H1 (cell line): ENCODE data around the gene RSF1. TPM values are rescaled to one million over a fixed set of nuclear protein-coding genes. Genes with fewer than 3 reads are reported as not detected.

ENCODE experiments used
- CTCF ChIA-PET: fragments of 300-600 bp; sonication (Branson Sonifier 250); formaldehyde crosslinking; loops from one replicate; lab custom pipeline; 2021; ENCODE audit not compliant: partially characterized antibody; lab: Charles Lee
- POLR2A ChIA-PET: fragments of 300-600 bp; sonication (Branson Sonifier 250); formaldehyde crosslinking; loops from one replicate; lab custom pipeline; 2021; ENCODE audit warnings: inconsistent platforms; ENCODE audit not compliant: partially characterized antibody; lab: Charles Lee
- DNase-seq, 2 experiments: peaks; one replicate each; pipeline versions ENCODE4 v3.0.0 to v3.0.0-alpha.2; 2010 to 2022; ENCODE audit warnings: low spot score in 2 of 2, low read depth in 1 of 2, mixed read lengths in 1 of 2
- FAIRE-seq: peaks from 2 replicates; lab custom pipeline; 2011; peaks lifted over from hg19 to GRCh38; lab: Jason Lieb, UNC
- H2AFZ ChIP-seq: 2 replicates; pipeline ENCODE4 v1.8.1; 2012; ENCODE audit warnings: low read length, inconsistent platforms
- H2AK5ac ChIP-seq: 2 replicates; pipeline ENCODE4 v1.6.1; 2013; ENCODE audit warnings: low read depth, low read length
- H2BK120ac ChIP-seq: replicated peaks from 2 replicates; pipeline ENCODE3; 2013; ENCODE audit warnings: low read depth, low read length, inconsistent platforms
- H2BK12ac ChIP-seq: 2 replicates; pipeline ENCODE4 v1.6.1; 2013; ENCODE audit warnings: low read depth, low read length
- H2BK15ac ChIP-seq: 2 replicates; pipeline ENCODE4 v1.6.1; 2013; ENCODE audit warnings: low read length
- H2BK20ac ChIP-seq: 2 replicates; pipeline ENCODE4 v1.6.1; 2013; ENCODE audit warnings: low read length
- H2BK5ac ChIP-seq: 2 replicates; pipeline ENCODE4 v1.6.1; 2013; ENCODE audit warnings: low read depth, low read length
- H3K14ac ChIP-seq: 2 replicates; pipeline ENCODE4 v1.6.1; 2013; ENCODE audit warnings: inconsistent platforms; ENCODE audit not compliant: insufficient read length
- H3K18ac ChIP-seq: 2 replicates; pipeline ENCODE4 v1.6.1; 2013; ENCODE audit warnings: low read length; ENCODE audit errors: extremely low read depth
- H3K23ac ChIP-seq: 2 replicates; pipeline ENCODE4 v1.6.1; 2013; ENCODE audit warnings: inconsistent platforms; ENCODE audit not compliant: insufficient read length
- H3K23me2 ChIP-seq: 2 replicates; pipeline ENCODE4 v1.6.1; 2013; ENCODE audit warnings: low read depth, low read length
- H3K27ac ChIP-seq: 2 replicates; pipeline ENCODE4 v1.6.1; 2011; ENCODE audit warnings: low read depth, low read length, inconsistent platforms
- H3K27me3 ChIP-seq, 4 experiments: replicated peaks in 1 of 4; 1 replicate in 1 of 4; 2 replicates in 3 of 4; pipeline versions ENCODE4 v1.6.1 to v1.8.1; 2011 to 2013; ENCODE audit warnings: low read length in 3 of 4, mild to moderate bottlenecking in 3 of 4, inconsistent platforms in 2 of 4, mixed read lengths in 2 of 4, moderate library complexity in 1 of 4; ENCODE audit not compliant: control insufficient read depth in 3 of 4, insufficient read depth in 3 of 4; ENCODE audit errors: extremely low read depth in 1 of 4
- H3K36me3 ChIP-seq, 4 experiments: 2 replicates each; pipeline versions ENCODE4 v1.6.1 to v1.8.1; 2011 to 2013; ENCODE audit warnings: mild to moderate bottlenecking in 4 of 4, low read length in 3 of 4, moderate library complexity in 2 of 4, control low read depth in 1 of 4, inconsistent platforms in 1 of 4; ENCODE audit not compliant: insufficient read depth in 4 of 4, control insufficient read depth in 2 of 4
- H3K4ac ChIP-seq: replicated peaks from 2 replicates; pipeline ENCODE3; 2013; ENCODE audit warnings: low read length, low read depth, mixed read lengths, inconsistent platforms; ENCODE audit not compliant: insufficient read length
- H3K4me1 ChIP-seq, 4 experiments: replicated peaks in 1 of 4; 1 replicate in 1 of 4; 2 replicates in 3 of 4; pipeline versions ENCODE4 v1.6.1 to v1.8.1; 2011 to 2013; ENCODE audit warnings: low read length in 3 of 4, inconsistent platforms in 2 of 4, mixed read lengths in 1 of 4; ENCODE audit not compliant: insufficient read depth in 4 of 4, control insufficient read depth in 3 of 4
- H3K4me2 ChIP-seq, 2 experiments: 2 replicates each; pipeline versions ENCODE4 v1.6.1 to v1.8.1; 2011 to 2013; ENCODE audit warnings: low read depth in 2 of 2, low read length in 2 of 2, control low read depth in 1 of 2, inconsistent platforms in 1 of 2, mild to moderate bottlenecking in 1 of 2; ENCODE audit not compliant: insufficient read depth in 1 of 2
- H3K4me3 ChIP-seq, 4 experiments: fragments of 200-600, 300-600 bp in 1 of 4; sonication (generic), shearing (Covaris generic), sonication (Bioruptor Twin) in 1 of 4; 2 replicates each; pipeline versions ENCODE4 v1.5.1 to v1.8.1; 2011 to 2016; ENCODE audit warnings: low read length in 4 of 4, low read depth in 3 of 4, control low read depth in 2 of 4, inconsistent platforms in 2 of 4, mild to moderate bottlenecking in 2 of 4, mixed read lengths in 1 of 4, moderate library complexity in 1 of 4; ENCODE audit not compliant: insufficient read depth in 2 of 4; ENCODE audit errors: extremely low read depth in 1 of 4
- H3K56ac ChIP-seq: replicated peaks from 2 replicates; pipeline ENCODE3; 2013; ENCODE audit warnings: low read depth, mild to moderate bottlenecking, mixed read lengths, low read length, inconsistent platforms; ENCODE audit not compliant: insufficient read length
- H3K79me1 ChIP-seq: 2 replicates; pipeline ENCODE4 v1.6.1; 2013; ENCODE audit warnings: low read depth, low read length, control low read depth
- H3K79me2 ChIP-seq, 2 experiments: 2 replicates each; pipeline versions ENCODE4 v1.6.1 to v1.8.1; 2012 to 2013; ENCODE audit warnings: low read length in 2 of 2, mild to moderate bottlenecking in 2 of 2, inconsistent platforms in 1 of 2; ENCODE audit not compliant: insufficient read depth in 2 of 2, control insufficient read depth in 1 of 2
- H3K9ac ChIP-seq, 4 experiments: replicated peaks in 1 of 4; 1 replicate in 1 of 4; 2 replicates in 3 of 4; pipeline versions ENCODE4 v1.6.1 to v1.8.1; 2011 to 2013; ENCODE audit warnings: low read depth in 3 of 4, low read length in 3 of 4, control low read depth in 2 of 4, mild to moderate bottlenecking in 2 of 4, moderate library complexity in 2 of 4, inconsistent platforms in 1 of 4; ENCODE audit errors: extremely low read depth in 1 of 4
- H3K9me3 ChIP-seq, 2 experiments: 2 replicates each; pipeline versions ENCODE4 v1.6.1 to v1.8.1; 2012 to 2013; ENCODE audit warnings: mild to moderate bottlenecking in 2 of 2, moderate library complexity in 2 of 2, control low read depth in 1 of 2, inconsistent platforms in 1 of 2, low read depth in 1 of 2, low read length in 1 of 2, mixed read lengths in 1 of 2; ENCODE audit not compliant: insufficient read depth in 2 of 2
- H4K20me1 ChIP-seq, 2 experiments: replicated peaks in 1 of 2; 2 replicates each; pipeline versions ENCODE3 to v1.8.1; 2011 to 2013; ENCODE audit warnings: inconsistent platforms in 2 of 2, low read length in 2 of 2, mild to moderate bottlenecking in 1 of 2; ENCODE audit not compliant: insufficient read depth in 2 of 2, control insufficient read depth in 1 of 2
- H4K5ac ChIP-seq: 2 replicates; pipeline ENCODE4 v1.6.1; 2013; ENCODE audit warnings: low read length, low read depth, mixed read lengths, inconsistent platforms; ENCODE audit not compliant: insufficient read length
- H4K8ac ChIP-seq: 2 replicates; pipeline ENCODE4 v1.8.0; 2013; ENCODE audit warnings: mild to moderate bottlenecking, moderate library complexity, low read length, inconsistent platforms; ENCODE audit not compliant: insufficient read depth; ENCODE audit errors: extremely low read depth
- H4K91ac ChIP-seq: replicated peaks from 2 replicates; pipeline ENCODE3; 2013; ENCODE audit warnings: low read length, mixed read lengths, inconsistent platforms; ENCODE audit not compliant: insufficient read length
- BRCA1 ChIP-seq: IDR thresholded peaks from 2 replicates; pipeline ENCODE4 v1.6.1; 2012; ENCODE audit warnings: low read depth, low read length, improper control_type of control experiment
- MAFK ChIP-seq: IDR thresholded peaks from 2 replicates; pipeline ENCODE4 v1.6.1; 2012; ENCODE audit warnings: low read depth, mild to moderate bottlenecking, improper control_type of control experiment, low read length
- WGBS, 2 experiments: shearing (Covaris generic) in 1 of 2; methylation state at CpG; one replicate each; pipeline versions ENCODE4 v1.1.6 to v1.1.7; 2013 to 2015; ENCODE audit warnings: low lambda C conversion rate in 2 of 2, mixed read lengths in 2 of 2, inconsistent platforms in 1 of 2, low coverage in 1 of 2, missing lambda C conversion rate in 1 of 2; ENCODE audit not compliant: insufficient replicate concordance in 2 of 2, insufficient coverage in 1 of 2, insufficient read length in 1 of 2; ENCODE audit errors: extremely low coverage in 1 of 2, missing lambda C conversion rate in 1 of 2; 5-methylcytosine and 5-hydroxymethylcytosine counted together
- polyA plus RNA-seq, 7 experiments: library from polyadenylated mRNA; depleted of rRNA in 3 of 7; stranded (reverse) in 5 of 7; unstranded in 2 of 7; fragments of >200 nt in 5 of 7; fragments of 200-250 nt in 2 of 7; gene quantifications; 1 replicate in 5 of 7; 2 replicates in 1 of 7; 4 replicates in 1 of 7; pipeline versions ENCODE4 v1.2.1 to v1.2.3, GENCODE V29; 2011 to 2013; ENCODE audit warnings: missing spikeins in 2 of 7, mixed read lengths in 2 of 7
- total RNA-seq: library from RNA; stranded (reverse); fragmentation: NEBNext Ultra II Directional; extraction: Animal tissue kit (Norgen Biotek cat#: 25700); gene quantifications from 2 replicates; pipeline ENCODE4 v1.2.1, GENCODE V29; 2021

The RSF1 gene
- total and polyA plus RNA-seq, 2 of the 8 experiments (the other 6 are each of a cell fraction or from before 2014, with no cell fraction given) = 17.8 to 87.9 TPM

- Histone ChIP-seq H3K56ac (no peak overlapping the region), H3K27me3 (no peaks in the 10 kb centered on the region), H2AFZ (no peak overlapping the region), H3K4ac (no peak overlapping the region), H4K8ac (no peak overlapping the region), H2BK15ac (no peak overlapping the region), H3K36me3 (0 out of 8 replicates have a peak, but pooled peaks cover 0 to 2% (median 0%) of the 10 kb centered on the region in 4 experiments), H2BK20ac (no peak overlapping the region), H3K23me2 (no peaks in the 10 kb centered on the region; the same call in 1 of the 2 replicates), H2AK5ac (no peak overlapping the region), H3K79me2 (no peaks in the 10 kb centered on the region), H3K23ac (no peak overlapping the region), H3K4me1 (no peaks in the 10 kb centered on the region), H3K9me3 (no peaks in the 10 kb centered on the region), H3K18ac (no peak overlapping the region), H3K4me3 (no peak overlapping the region), H2BK5ac (no peak overlapping the region), H2BK12ac (no peak overlapping the region), H3K79me1 (no peaks in the 10 kb centered on the region), H3K27ac (no peak overlapping the region), H4K5ac (no peak overlapping the region), H4K20me1 (no peaks in the 10 kb centered on the region), H3K14ac (no peak overlapping the region), H3K4me2 (no peak overlapping the region), H3K9ac (no peak overlapping the region), H2BK120ac (no peak overlapping the region), H4K91ac (no peak overlapping the region)
- POLR2A ChIA-PET = no interaction called here
- no peak for FAIRE-seq
- WGBS, 2 experiments = 75% methylated on average over 1 of the region's 1 CpG; no CpG with 5 or more reads in 1 of the 2 experiments
- no peak for DNase-seq
- CTCF ChIA-PET = no interaction called here
- TF ChIP-seq MAFK (no peak), BRCA1 (no peak)
Measured at GRCh38 chr11:77842441-77843121, 22.1 kb upstream of the RSF1 start.
